ENCODE measurements around the gene IL4R.

Gene IL4R

GRCh38 chr16:27363797-27364196, 50.0 kb downstream of the IL4R start:
- DNase-seq, result no peak

GRCh38 chr16:27364493-27365141, 50.8 kb downstream of the IL4R start:
- Histone ChIP-seq H3K36me3 (ENCODE audit: control insufficient read depth, insufficient read depth, low read length) (peaks cover 42% of the 10 kb centered on the region), H3K4me3 (ENCODE audit: insufficient read depth, low read depth, low read length, poor library complexity, severe bottlenecking) (no peak overlapping the region), H3K4me1 (ENCODE audit: control insufficient read depth, insufficient read depth, low read length, poor library complexity, severe bottlenecking) (peaks cover 24% of the 10 kb centered on the region), H3K27ac (ENCODE audit: insufficient read depth, low read length, poor library complexity, severe bottlenecking) (peak overlapping the region; percentile 24), H3K9me3 (ENCODE audit: control insufficient read depth, low read length) (no peaks in the 10 kb centered on the region), H3K27me3 (replicated peaks; ENCODE audit: control insufficient read depth, insufficient read depth, low read length, poor library complexity, severe bottlenecking) (no peaks in the 10 kb centered on the region)
- no peak for DNase-seq

More at GRCh38 chr16:27363797-27364196, 50.0 kb downstream of the IL4R start:
- peaks cover 24% of the 10 kb centered on the region for H3K4me1 ChIP-seq (ENCODE audit: control insufficient read depth, insufficient read depth, low read length, poor library complexity, severe bottlenecking)
- H3K27ac ChIP-seq (ENCODE audit: insufficient read depth, low read length, poor library complexity, severe bottlenecking), result no peak overlapping the region
- no peaks in the 10 kb centered on the region for H3K27me3 ChIP-seq (replicated peaks; ENCODE audit: control insufficient read depth, insufficient read depth, low read length, poor library complexity, severe bottlenecking)
- peaks cover 50% of the 10 kb centered on the region for H3K36me3 ChIP-seq (ENCODE audit: control insufficient read depth, insufficient read depth, low read length)
- H3K9me3 ChIP-seq (ENCODE audit: control insufficient read depth, low read length), result no peaks in the 10 kb centered on the region
- no peak overlapping the region for H3K4me3 ChIP-seq (ENCODE audit: insufficient read depth, low read depth, low read length, poor library complexity, severe bottlenecking)

- Histone ChIP-seq H3K27ac (ENCODE audit: insufficient read depth, low read length, poor library complexity, severe bottlenecking) (peak overlapping the region; percentile 29), H3K9me3 (ENCODE audit: control insufficient read depth, low read length) (no peaks in the 10 kb centered on the region), H3K36me3 (ENCODE audit: control insufficient read depth, insufficient read depth, low read length) (peaks cover 40% of the 10 kb centered on the region), H3K4me3 (ENCODE audit: insufficient read depth, low read depth, low read length, poor library complexity, severe bottlenecking) (no peak overlapping the region), H3K27me3 (replicated peaks; ENCODE audit: control insufficient read depth, insufficient read depth, low read length, poor library complexity, severe bottlenecking) (no peaks in the 10 kb centered on the region), H3K4me1 (ENCODE audit: control insufficient read depth, insufficient read depth, low read length, poor library complexity, severe bottlenecking) (peaks cover 24% of the 10 kb centered on the region)
- no peak for DNase-seq
Measured at GRCh38 chr16:27365142-27366089, 51.6 kb downstream of the IL4R start.

GRCh38 chr16:27366687-27367460, 53.1 kb downstream of the IL4R start:
- Histone ChIP-seq H3K36me3 (ENCODE audit: control insufficient read depth, insufficient read depth, low read length) (peaks cover 26% of the 10 kb centered on the region), H3K27ac (ENCODE audit: insufficient read depth, low read length, poor library complexity, severe bottlenecking) (peak overlapping the region; percentile 91), H3K9me3 (ENCODE audit: control insufficient read depth, low read length) (no peaks in the 10 kb centered on the region), H3K4me3 (ENCODE audit: insufficient read depth, low read depth, low read length, poor library complexity, severe bottlenecking) (no peak overlapping the region), H3K27me3 (replicated peaks; ENCODE audit: control insufficient read depth, insufficient read depth, low read length, poor library complexity, severe bottlenecking) (no peaks in the 10 kb centered on the region), H3K4me1 (ENCODE audit: control insufficient read depth, insufficient read depth, low read length, poor library complexity, severe bottlenecking) (peaks cover 24% of the 10 kb centered on the region)
- DNase-seq, result peak in 1 of 3 donors; percentile 10

- Histone ChIP-seq H3K36me3 (ENCODE audit: control insufficient read depth, insufficient read depth, low read length) (peaks cover 17% of the 10 kb centered on the region), H3K4me1 (ENCODE audit: control insufficient read depth, insufficient read depth, low read length, poor library complexity, severe bottlenecking) (peaks cover 29% of the 10 kb centered on the region), H3K4me3 (ENCODE audit: insufficient read depth, low read depth, low read length, poor library complexity, severe bottlenecking) (no peak overlapping the region), H3K27me3 (replicated peaks; ENCODE audit: control insufficient read depth, insufficient read depth, low read length, poor library complexity, severe bottlenecking) (no peaks in the 10 kb centered on the region), H3K27ac (ENCODE audit: insufficient read depth, low read length, poor library complexity, severe bottlenecking) (peak overlapping the region; percentile 91), H3K9me3 (ENCODE audit: control insufficient read depth, low read length) (no peaks in the 10 kb centered on the region)
- peak; percentile 80 to 89 (median 82) for DNase-seq
Measured at GRCh38 chr16:27367461-27368357, 53.9 kb downstream of the IL4R start.

- peak overlapping the region; percentile 91 for H3K27ac ChIP-seq (ENCODE audit: insufficient read depth, low read length, poor library complexity, severe bottlenecking)
- no peaks in the 10 kb centered on the region for H3K9me3 ChIP-seq (ENCODE audit: control insufficient read depth, low read length)
- H3K4me1 ChIP-seq (ENCODE audit: control insufficient read depth, insufficient read depth, low read length, poor library complexity, severe bottlenecking), result peaks cover 32% of the 10 kb centered on the region
- DNase-seq, result no peak
- peaks cover 11% of the 10 kb centered on the region for H3K36me3 ChIP-seq (ENCODE audit: control insufficient read depth, insufficient read depth, low read length)
- no peaks in the 10 kb centered on the region for H3K27me3 ChIP-seq (replicated peaks; ENCODE audit: control insufficient read depth, insufficient read depth, low read length, poor library complexity, severe bottlenecking)
- no peak overlapping the region for H3K4me3 ChIP-seq (ENCODE audit: insufficient read depth, low read depth, low read length, poor library complexity, severe bottlenecking)
Measured at GRCh38 chr16:27368358-27368722, 54.6 kb downstream of the IL4R start.

GRCh38 chr16:27369806-27370205, 56.0 kb downstream of the IL4R start:
- Histone ChIP-seq H3K27ac (ENCODE audit: insufficient read depth, low read length, poor library complexity, severe bottlenecking) (peak overlapping the region; percentile 8), H3K36me3 (ENCODE audit: control insufficient read depth, insufficient read depth, low read length) (no peaks in the 10 kb centered on the region), H3K9me3 (ENCODE audit: control insufficient read depth, low read length) (no peaks in the 10 kb centered on the region), H3K4me3 (ENCODE audit: insufficient read depth, low read depth, low read length, poor library complexity, severe bottlenecking) (no peak overlapping the region), H3K4me1 (ENCODE audit: control insufficient read depth, insufficient read depth, low read length, poor library complexity, severe bottlenecking) (peaks cover 40% of the 10 kb centered on the region), H3K27me3 (replicated peaks; ENCODE audit: control insufficient read depth, insufficient read depth, low read length, poor library complexity, severe bottlenecking) (no peaks in the 10 kb centered on the region)
- DNase-seq, result no peak

GRCh38 chr16:27370318-27370717, 56.5 kb downstream of the IL4R start:
- Histone ChIP-seq H3K4me3 (ENCODE audit: insufficient read depth, low read depth, low read length, poor library complexity, severe bottlenecking) (no peak overlapping the region), H3K4me1 (ENCODE audit: control insufficient read depth, insufficient read depth, low read length, poor library complexity, severe bottlenecking) (peaks cover 40% of the 10 kb centered on the region), H3K27me3 (replicated peaks; ENCODE audit: control insufficient read depth, insufficient read depth, low read length, poor library complexity, severe bottlenecking) (no peaks in the 10 kb centered on the region), H3K27ac (ENCODE audit: insufficient read depth, low read length, poor library complexity, severe bottlenecking) (peak overlapping the region; percentile 8), H3K9me3 (ENCODE audit: control insufficient read depth, low read length) (no peaks in the 10 kb centered on the region), H3K36me3 (ENCODE audit: control insufficient read depth, insufficient read depth, low read length) (no peaks in the 10 kb centered on the region)
- DNase-seq, result no peak

- Histone ChIP-seq H3K27me3 (replicated peaks; ENCODE audit: control insufficient read depth, insufficient read depth, low read length, poor library complexity, severe bottlenecking) (no peaks in the 10 kb centered on the region), H3K4me1 (ENCODE audit: control insufficient read depth, insufficient read depth, low read length, poor library complexity, severe bottlenecking) (peaks cover 31% of the 10 kb centered on the region), H3K4me3 (ENCODE audit: insufficient read depth, low read depth, low read length, poor library complexity, severe bottlenecking) (no peak overlapping the region), H3K36me3 (ENCODE audit: control insufficient read depth, insufficient read depth, low read length) (no peaks in the 10 kb centered on the region), H3K9me3 (ENCODE audit: control insufficient read depth, low read length) (no peaks in the 10 kb centered on the region), H3K27ac (ENCODE audit: insufficient read depth, low read length, poor library complexity, severe bottlenecking) (no peak overlapping the region)
- DNase-seq, result no peak
Measured at GRCh38 chr16:27373312-27373711, 59.5 kb downstream of the IL4R start.

Data from effector memory CD4-positive, alpha-beta T cell (primary cell).